SK-N-SH treated with all-trans-retinoic acid at 6 μM for 48 hours (cell line): ENCODE results near the gene PSPH.

Source experiments
- ARNTL ChIP-seq: fragments of 450-650 bp; formaldehyde crosslinking; IDR thresholded peaks from 2 replicates; pipeline ENCODE4 v1.5.0; 2020; ENCODE audit warnings: low read depth, mild to moderate bottlenecking, moderate library complexity, borderline replicate concordance
- BACH2 ChIP-seq: fragments of 250-450 bp; sonication (Bioruptor Pico); IDR thresholded peaks from 2 replicates; pipeline ENCODE4 v1.9.0; 2021; ENCODE audit warnings: mild to moderate bottlenecking, borderline replicate concordance
- CSDC2 ChIP-seq: fragments of 250-450 bp; sonication (Bioruptor Pico); IDR thresholded peaks from 2 replicates; pipeline ENCODE4 v1.5.0; 2020; ENCODE audit warnings: mild to moderate bottlenecking, moderate library complexity
- GLIS3 ChIP-seq: fragments of 250-450 bp; sonication (Bioruptor Pico); IDR thresholded peaks from 2 replicates; pipeline ENCODE4 v1.5.0; 2020; ENCODE audit warnings: mild to moderate bottlenecking, moderate library complexity
- RARB ChIP-seq: fragments of 250-450 bp; sonication (Bioruptor Pico); IDR thresholded peaks from 2 replicates; pipeline ENCODE4 v1.8.0; 2021; ENCODE audit warnings: mild to moderate bottlenecking, moderate library complexity
- SNAI2 ChIP-seq: fragments of 250-450 bp; sonication (Bioruptor Pico); IDR thresholded peaks from 2 replicates; pipeline ENCODE4 v1.5.0; 2020; ENCODE audit warnings: mild to moderate bottlenecking, moderate library complexity
- ZC3H10 ChIP-seq: fragments of 250-450 bp; sonication (Bioruptor Pico); IDR thresholded peaks from 2 replicates; pipeline ENCODE4 v1.5.1; 2021; ENCODE audit warnings: mild to moderate bottlenecking, moderate library complexity
- ZFP3 ChIP-seq: fragments of 250-450 bp; sonication (Bioruptor Pico); IDR thresholded peaks from 2 replicates; pipeline ENCODE4 v1.5.0; 2020; ENCODE audit warnings: mild to moderate bottlenecking, moderate library complexity
- ZFP30 ChIP-seq: fragments of 450-650 bp; formaldehyde crosslinking; IDR thresholded peaks from 2 replicates; pipeline ENCODE4 v1.5.0; 2022; ENCODE audit warnings: mild to moderate bottlenecking, moderate library complexity
- TF ChIP-seq, protein P1 (sequence below): fragments of 250-450 bp; sonication (Bioruptor Pico); IDR thresholded peaks from 2 replicates; pipeline ENCODE4 v1.8.0; 2020; ENCODE audit warnings: mild to moderate bottlenecking, moderate library complexity, borderline replicate concordance

DNA sequence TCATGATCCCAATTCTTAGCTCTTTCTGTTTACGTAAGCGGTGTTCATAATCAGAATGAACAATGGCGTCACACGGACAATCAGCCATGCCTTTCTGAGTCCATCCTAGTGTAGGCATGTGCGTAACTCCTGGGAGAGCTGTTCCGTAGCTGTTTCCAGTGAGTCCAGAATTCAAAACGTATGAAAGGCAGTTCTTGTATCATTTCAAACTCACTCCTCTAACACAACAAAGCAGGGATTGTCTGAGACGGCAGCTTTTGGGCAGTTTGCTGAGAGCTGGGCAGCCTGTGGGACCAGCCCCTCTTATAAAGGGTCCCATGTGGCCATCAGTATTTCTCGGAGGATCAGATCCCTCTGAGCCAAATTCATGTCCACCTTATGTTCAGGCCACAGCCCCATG is 43.4 kb downstream of the PSPH start:
- TF ChIP-seq GLIS3 (CRISPR knock-in tag), result no peak
- TF ChIP-seq, protein P1, sequence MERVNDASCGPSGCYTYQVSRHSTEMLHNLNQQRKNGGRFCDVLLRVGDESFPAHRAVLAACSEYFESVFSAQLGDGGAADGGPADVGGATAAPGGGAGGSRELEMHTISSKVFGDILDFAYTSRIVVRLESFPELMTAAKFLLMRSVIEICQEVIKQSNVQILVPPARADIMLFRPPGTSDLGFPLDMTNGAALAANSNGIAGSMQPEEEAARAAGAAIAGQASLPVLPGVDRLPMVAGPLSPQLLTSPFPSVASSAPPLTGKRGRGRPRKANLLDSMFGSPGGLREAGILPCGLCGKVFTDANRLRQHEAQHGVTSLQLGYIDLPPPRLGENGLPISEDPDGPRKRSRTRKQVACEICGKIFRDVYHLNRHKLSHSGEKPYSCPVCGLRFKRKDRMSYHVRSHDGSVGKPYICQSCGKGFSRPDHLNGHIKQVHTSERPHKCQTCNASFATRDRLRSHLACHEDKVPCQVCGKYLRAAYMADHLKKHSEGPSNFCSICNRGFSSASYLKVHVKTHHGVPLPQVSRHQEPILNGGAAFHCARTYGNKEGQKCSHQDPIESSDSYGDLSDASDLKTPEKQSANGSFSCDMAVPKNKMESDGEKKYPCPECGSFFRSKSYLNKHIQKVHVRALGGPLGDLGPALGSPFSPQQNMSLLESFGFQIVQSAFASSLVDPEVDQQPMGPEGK (CRISPR knock-in tag), result no peak
- TF ChIP-seq ARNTL, result no peak
- TF ChIP-seq ZFP30, result no peak
- TF ChIP-seq SNAI2 (CRISPR knock-in tag), result no peak
- TF ChIP-seq CSDC2 (CRISPR knock-in tag), result no peak
- no peak for TF ChIP-seq RARB
- no peak for TF ChIP-seq ZC3H10 (CRISPR knock-in tag)
- TF ChIP-seq ZFP3 (CRISPR knock-in tag), result no peak
- TF ChIP-seq BACH2 (CRISPR knock-in tag), result no peak
